Measurements from ENCODE around the gene CLSTN2.

Gene CLSTN2

GRCh38 chr3:140050396-140050795, 115.4 kb downstream of the CLSTN2 start:
- no peak for TF ChIP-seq MEIS1 (CRISPR knock-in tag; IDR thresholded peaks at IDR 0.05; ENCODE audit: borderline replicate concordance)
- TF ChIP-seq ZNF132 (tag by site-specific recombination; IDR thresholded peaks at IDR 0.05; ENCODE audit: borderline replicate concordance) = no peak
- TF ChIP-seq REST (tag by site-specific recombination; IDR thresholded peaks at IDR 0.05) = no peak
- TF ChIP-seq ZNF114 (tag by site-specific recombination; IDR thresholded peaks at IDR 0.05) = no peak
- no peak for TF ChIP-seq ZNF112 (tag by site-specific recombination; IDR thresholded peaks at IDR 0.05)
- no peak for TF ChIP-seq ZNF146 (tag by site-specific recombination; IDR thresholded peaks at IDR 0.05)
- no peak for TF ChIP-seq ZNF324 (tag by site-specific recombination; IDR thresholded peaks at IDR 0.05)
- no peak for TF ChIP-seq ZNF2 (tag by site-specific recombination; IDR thresholded peaks at IDR 0.05)
- TF ChIP-seq ZNF341 (tag by site-specific recombination; IDR thresholded peaks at IDR 0.05; ENCODE audit: low read depth) = no peak
- CTCF ChIA-PET = interaction anchor here (0.6 to 2.3 kb wide), 3 partner anchors 110 to 626 kb away, joined by 3 to 11 read pairs (median 3); no protein-coding TSS in a partner anchor

GRCh38 chr3:140051019-140051957, 116.3 kb downstream of the CLSTN2 start:
- Histone ChIP-seq H3K9me3 (ENCODE audit: control insufficient read depth, insufficient read depth, low read depth, low read length) (no peaks in the 10 kb centered on the region), H3K27ac (ENCODE audit: extremely low read depth, low read depth, low read length) (no peak overlapping the region), H3K36me3 (ENCODE audit: control insufficient read depth in 2 of 2, insufficient read depth in 1 of 2, low read length in 2 of 2) (no peaks in the 10 kb centered on the region), H3K4me3 (ENCODE audit: low read depth, low read length) (no peak overlapping the region), H3K4me1 (ENCODE audit: control insufficient read depth, insufficient read depth, low read length) (no peaks in the 10 kb centered on the region; the same call in 1 of the 2 replicates)
- ChIA-PET POLR2A (no interaction called here), CTCF (interaction anchor here (0.6 to 2.3 kb wide), 3 partner anchors 110 to 627 kb away, joined by 3 to 11 read pairs (median 3); no protein-coding TSS in a partner anchor)
- peak; percentile 61; the same call in 1 of the 2 replicates for TF ChIP-seq PRDM10 (tag by site-specific recombination; IDR thresholded peaks at IDR 0.05)
- TF ChIP-seq ZNF654 (tag by site-specific recombination; IDR thresholded peaks at IDR 0.05; ENCODE audit: low read depth) = peak; percentile 32; the same call in 1 of the 2 replicates
- TF ChIP-seq ZNF518A (tag by site-specific recombination; conservative IDR thresholded peaks at IDR 0.05; ENCODE audit: low read depth) = no peak
- peak; percentile 42; the same call in 1 of the 2 replicates for TF ChIP-seq CTCF (tag by site-specific recombination; IDR thresholded peaks at IDR 0.05)
- no peak for TF ChIP-seq ZIC2 (tag by site-specific recombination; IDR thresholded peaks at IDR 0.05)

More at GRCh38 chr3:140050396-140050795, 115.4 kb downstream of the CLSTN2 start:
- no peaks in the 10 kb centered on the region for H3K9me3 ChIP-seq (ENCODE audit: control insufficient read depth, insufficient read depth, low read depth, low read length)
- no peak overlapping the region for H3K27ac ChIP-seq (ENCODE audit: extremely low read depth, low read depth, low read length)
- H3K4me1 ChIP-seq (ENCODE audit: control insufficient read depth, insufficient read depth, low read length) = no peaks in the 10 kb centered on the region; the same call in 1 of the 2 replicates
- H3K36me3 ChIP-seq (ENCODE audit: control insufficient read depth in 2 of 2, insufficient read depth in 1 of 2, low read length in 2 of 2) = no peaks in the 10 kb centered on the region
- no peak overlapping the region for H3K4me3 ChIP-seq (ENCODE audit: low read depth, low read length)
- POLR2A ChIA-PET = no interaction called here

All from HEK293 (cell line).